GM23248 (cell line): ENCODE data around the gene CCND1. TPM values are rescaled to one million over a fixed set of nuclear protein-coding genes. Genes with fewer than 3 reads are reported as not detected.

ENCODE experiments used
- DNase-seq: peaks from one replicate; pipeline ENCODE4 v3.0.0-alpha.2; 2015
- H2AFZ ChIP-seq: fragments of 200-600 bp; sonication (generic); 2 replicates; pipeline ENCODE4 v1.6.1; 2016; ENCODE audit warnings: antibody characterized with exemption
- H3F3A ChIP-seq: fragments of 200-600 bp; sonication (generic); 2 replicates; pipeline ENCODE4 v1.6.1; 2016; ENCODE audit warnings: mild to moderate bottlenecking, antibody characterized with exemption, mixed run types; ENCODE audit not compliant: insufficient read depth
- H3K27ac ChIP-seq: fragments of 200-600 bp; sonication (generic); 2 replicates; pipeline ENCODE4 v1.5.1; 2016; ENCODE audit warnings: mild to moderate bottlenecking
- H3K27me3 ChIP-seq: fragments of 200-600 bp; sonication (generic); replicated peaks from 2 replicates; pipeline ENCODE4 v1.6.1; 2016; ENCODE audit warnings: mild to moderate bottlenecking; ENCODE audit not compliant: insufficient read depth
- H3K36me3 ChIP-seq: fragments of 200-600 bp; sonication (generic); 2 replicates; pipeline ENCODE4 v1.6.1; 2016; ENCODE audit warnings: low read depth, mild to moderate bottlenecking
- H3K4me1 ChIP-seq: fragments of 200-600 bp; sonication (generic); 2 replicates; pipeline ENCODE4 v1.6.1; 2016; ENCODE audit warnings: mild to moderate bottlenecking; ENCODE audit not compliant: insufficient read depth
- H3K4me2 ChIP-seq: fragments of 200-600 bp; sonication (generic); one replicate; pipeline ENCODE4 v1.6.1; 2016; ENCODE audit warnings: mild to moderate bottlenecking; ENCODE audit not compliant: unreplicated experiment
- H3K4me3 ChIP-seq: fragments of 200-600 bp; sonication (generic); 2 replicates; pipeline ENCODE4 v1.5.1; 2016; ENCODE audit warnings: mild to moderate bottlenecking
- H3K79me2 ChIP-seq: fragments of 200-600 bp; sonication (generic); 2 replicates; pipeline ENCODE4 v1.6.1; 2016; ENCODE audit warnings: mild to moderate bottlenecking; ENCODE audit not compliant: insufficient read depth
- H3K9ac ChIP-seq: fragments of 200-600 bp; sonication (generic); 2 replicates; pipeline ENCODE4 v1.6.1; 2016; ENCODE audit warnings: mild to moderate bottlenecking
- H3K9me2 ChIP-seq: fragments of 200-600 bp; sonication (generic); 2 replicates; pipeline ENCODE4 v1.6.1; 2016; ENCODE audit warnings: mixed run types, mild to moderate bottlenecking, moderate library complexity; ENCODE audit not compliant: insufficient read depth
- H3K9me3 ChIP-seq: fragments of 200-600 bp; sonication (generic); one replicate; pipeline ENCODE4 v1.6.1; 2017; ENCODE audit warnings: low read depth
- H4K20me1 ChIP-seq: fragments of 200-600 bp; sonication (generic); 2 replicates; pipeline ENCODE4 v1.6.0; 2016; ENCODE audit not compliant: insufficient read depth
- EZH2 ChIP-seq: fragments of 200-600 bp; sonication (generic); IDR thresholded peaks from 2 replicates; pipeline ENCODE4 v1.6.1; 2018; ENCODE audit warnings: antibody characterized with exemption, mild to moderate bottlenecking; ENCODE audit not compliant: insufficient read depth, poor library complexity, severe bottlenecking
- EZH2phosphoT487 ChIP-seq: fragments of 200-600 bp; sonication (generic); IDR thresholded peaks from 2 replicates; pipeline ENCODE4 v1.6.1; 2018; ENCODE audit warnings: antibody characterized with exemption, moderate library complexity, mild to moderate bottlenecking, low read depth; ENCODE audit not compliant: insufficient read depth
- WGBS, 2 experiments: methylation state at CpG; one replicate each; pipeline ENCODE4 v1.1.6; 2015 to 2017; ENCODE audit warnings: low lambda C conversion rate in 2 of 2, low coverage in 1 of 2; ENCODE audit errors: missing lambda C conversion rate in 2 of 2; 5-methylcytosine and 5-hydroxymethylcytosine counted together
- in situ Hi-C: fragments of 300-500 bp; cut with MboI; formaldehyde crosslinking; loops from 2 replicates; pipeline ENCODE4 v1.15.0; 2020
- polyA plus RNA-seq: library from polyadenylated mRNA; unstranded; fragments of >200 nt; fragmentation: Nextera tagmentation; extraction: Ambion mirVana; gene quantifications from 2 replicates; pipeline ENCODE4 v1.2.1, GENCODE V29; 2016
- total RNA-seq: library from RNA; depleted of rRNA; stranded (reverse); fragments of >200 nt; shearing (Covaris generic); gene quantifications from 2 replicates; pipeline ENCODE4 v1.2.3, GENCODE V29; 2014

CCND1 gene
- total and polyA plus RNA-seq, 2 experiments from 2014 or later: 695 to 1,097 TPM

DNA sequence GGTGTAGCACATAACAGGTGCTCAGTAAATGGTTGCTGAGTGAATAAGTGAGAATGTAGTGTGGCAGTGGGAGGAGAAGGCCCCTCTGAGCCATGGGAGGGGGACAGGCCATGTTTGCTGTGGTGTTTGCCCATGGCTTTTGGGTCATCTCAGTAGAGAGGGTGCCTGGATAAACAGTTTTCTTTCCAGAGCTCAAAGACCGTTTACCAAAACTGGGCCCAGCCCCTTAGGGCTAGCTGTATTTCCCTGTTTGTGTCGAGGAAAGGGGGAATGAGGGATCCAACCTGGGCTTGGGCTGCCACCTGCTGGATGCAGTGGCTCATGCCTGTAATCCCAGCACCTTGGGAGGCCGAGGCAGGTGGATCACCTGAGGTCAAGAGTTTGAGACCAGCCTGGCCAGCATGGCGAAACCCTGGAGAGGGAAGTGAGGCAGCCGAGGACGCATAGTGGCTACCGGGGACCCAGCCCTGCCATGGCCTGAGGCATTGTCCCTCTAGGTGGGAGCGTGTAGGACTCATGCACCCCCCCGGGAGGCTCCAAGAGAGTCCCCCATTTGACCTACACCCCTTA is 42.9 kb downstream of the CCND1 start:
- in situ Hi-C loops: loop anchor here (10.0 kb wide), 1 partner anchor 511 kb away; no protein-coding TSS in a partner anchor

DNA sequence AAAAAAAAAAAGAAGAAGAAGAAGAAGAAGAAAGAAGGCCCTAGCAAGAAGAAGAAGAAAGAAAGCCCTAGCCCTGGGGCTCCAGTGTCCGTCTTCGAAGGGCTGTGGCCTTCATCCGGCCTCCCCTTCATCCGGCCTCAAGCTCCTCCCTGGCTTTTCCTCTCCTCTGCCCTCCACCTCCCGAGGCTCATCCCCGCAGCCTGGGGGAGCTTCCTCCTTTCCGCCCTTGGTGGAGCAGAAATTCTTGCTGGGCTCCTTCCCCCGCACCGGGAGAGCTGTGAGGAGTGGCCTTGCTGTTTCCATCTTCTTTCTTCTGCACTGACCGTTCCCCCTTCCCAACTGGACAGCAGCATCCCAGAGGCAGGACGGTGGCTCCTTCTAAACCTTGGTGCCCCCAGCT is 43.7 kb downstream of the CCND1 start:
- TF ChIP-seq EZH2 (no peak), EZH2phosphoT487 (no peak)
- H3K4me3 ChIP-seq: no peak overlapping the region
- no peaks in the 10 kb centered on the region for H4K20me1 ChIP-seq
- no peak overlapping the region for H2AFZ ChIP-seq
- 51 to 67% methylated on average over 10 of the region's 11 CpGs for WGBS, 2 experiments
- no peaks in the 10 kb centered on the region for H3K4me1 ChIP-seq
- no peak overlapping the region for H3K9ac ChIP-seq
- no peaks in the 10 kb centered on the region for H3K9me2 ChIP-seq
- DNase-seq: no peak
- no peak overlapping the region for H3K4me2 ChIP-seq
- no peaks in the 10 kb centered on the region for H3K9me3 ChIP-seq
- H3K27ac ChIP-seq: no peak overlapping the region
- no peaks in the 10 kb centered on the region for H3K36me3 ChIP-seq
- no peaks in the 10 kb centered on the region for H3F3A ChIP-seq
- in situ Hi-C loops: loop anchor here (10.0 kb wide), 1 partner anchor 510 kb away; no protein-coding TSS in a partner anchor
- 0 out of 2 replicates have a peak, but pooled peaks cover 5% of the 10 kb centered on the region for H3K27me3 ChIP-seq
- no peaks in the 10 kb centered on the region for H3K79me2 ChIP-seq

More for the DNA sequence above, 42.9 kb downstream of the CCND1 start:
- WGBS, 2 experiments: 50 to 59% methylated on average over 8 to 9 of the region's 9 CpGs
- Histone ChIP-seq H3K4me2 (no peak overlapping the region), H3K4me1 (no peaks in the 10 kb centered on the region), H3K9ac (no peak overlapping the region), H3K79me2 (no peaks in the 10 kb centered on the region), H3F3A (no peaks in the 10 kb centered on the region), H2AFZ (no peak overlapping the region), H3K27ac (no peak overlapping the region), H3K9me2 (no peaks in the 10 kb centered on the region), H4K20me1 (no peaks in the 10 kb centered on the region), H3K4me3 (no peak overlapping the region), H3K27me3 (0 out of 2 replicates have a peak, but pooled peaks cover 5% of the 10 kb centered on the region), H3K36me3 (no peaks in the 10 kb centered on the region), H3K9me3 (no peaks in the 10 kb centered on the region)
- no peak for TF ChIP-seq EZH2phosphoT487
- TF ChIP-seq EZH2: no peak
- peak; percentile 28 for DNase-seq

DNA sequence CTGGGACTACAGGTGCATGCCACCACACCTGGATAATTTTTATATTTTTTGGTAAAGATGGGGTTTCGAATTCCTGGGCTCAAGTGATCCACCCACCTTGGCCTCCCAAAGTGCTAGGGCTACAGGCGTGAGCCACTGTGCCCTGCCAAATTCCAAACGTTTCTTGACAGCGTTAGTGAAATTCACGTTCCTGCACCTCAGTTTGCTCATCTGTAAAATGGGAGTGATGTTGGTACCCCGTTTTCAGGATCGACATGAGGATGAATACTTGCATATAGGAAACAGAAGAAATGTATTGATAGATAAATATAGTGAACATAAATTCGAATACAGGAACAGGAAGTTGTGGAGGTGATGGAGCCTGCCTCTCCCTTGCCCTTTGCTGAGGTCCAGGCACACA is 44.4 kb downstream of the CCND1 start:
- Histone ChIP-seq H3K9me3 (no peaks in the 10 kb centered on the region), H3F3A (no peaks in the 10 kb centered on the region), H3K9me2 (no peaks in the 10 kb centered on the region), H3K36me3 (no peaks in the 10 kb centered on the region), H3K4me3 (no peak overlapping the region), H3K4me2 (no peak overlapping the region), H3K4me1 (no peaks in the 10 kb centered on the region), H3K9ac (no peak overlapping the region), H4K20me1 (no peaks in the 10 kb centered on the region), H3K27ac (no peak overlapping the region), H2AFZ (0 out of 2 replicates have a peak overlapping the region, but pooled peaks have one; percentile 44), H3K79me2 (no peaks in the 10 kb centered on the region), H3K27me3 (0 out of 2 replicates have a peak, but pooled peaks cover 5% of the 10 kb centered on the region)
- DNase-seq: no peak
- in situ Hi-C loops: loop anchor here (10.0 kb wide), 1 partner anchor 509 kb away; no protein-coding TSS in a partner anchor
- TF ChIP-seq EZH2: no peak
- no peak for TF ChIP-seq EZH2phosphoT487
- WGBS, 2 experiments: 36% methylated on average over 8 of the region's 8 CpGs

DNA sequence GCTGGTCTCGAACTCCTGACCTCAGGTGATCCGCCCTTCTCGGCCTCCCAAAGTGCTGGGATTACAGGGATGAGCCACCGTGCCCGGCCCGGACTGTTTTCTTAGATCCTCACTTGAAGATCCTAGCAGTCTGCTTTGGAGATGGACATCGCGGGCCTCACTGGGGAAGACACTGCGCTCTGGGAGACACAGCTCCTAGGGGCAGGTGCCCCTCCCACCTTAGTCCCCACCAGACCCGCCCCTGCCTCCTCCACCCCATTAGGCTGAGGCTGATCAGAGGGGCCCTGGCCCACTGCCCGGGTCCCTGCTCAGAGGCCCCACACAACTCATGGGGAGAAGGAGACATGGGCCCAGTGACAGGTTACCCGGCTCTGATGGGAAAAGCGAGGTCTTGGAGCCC is 45.5 kb downstream of the CCND1 start:
- no peaks in the 10 kb centered on the region for H3K4me1 ChIP-seq
- no peak for DNase-seq
- no peak overlapping the region for H2AFZ ChIP-seq
- no peak overlapping the region for H3K9ac ChIP-seq
- H3K4me2 ChIP-seq: no peak overlapping the region
- no peaks in the 10 kb centered on the region for H3F3A ChIP-seq
- no peaks in the 10 kb centered on the region for H3K9me2 ChIP-seq
- H3K79me2 ChIP-seq: no peaks in the 10 kb centered on the region
- TF ChIP-seq EZH2phosphoT487 (no peak), EZH2 (no peak)
- H4K20me1 ChIP-seq: no peaks in the 10 kb centered on the region
- in situ Hi-C loops: loop anchor here (10.0 kb wide), 1 partner anchor 508 kb away; no protein-coding TSS in a partner anchor
- H3K36me3 ChIP-seq: no peaks in the 10 kb centered on the region
- no peaks in the 10 kb centered on the region for H3K9me3 ChIP-seq
- WGBS, 2 experiments: 44 to 55% methylated on average over 10 to 13 of the region's 13 CpGs
- no peak overlapping the region for H3K4me3 ChIP-seq
- H3K27ac ChIP-seq: no peak overlapping the region
- H3K27me3 ChIP-seq: 0 out of 2 replicates have a peak, but pooled peaks cover 8% of the 10 kb centered on the region
